ENCODE data around the gene MRPL51.

- TF ChIP-seq CEBPB (IDR thresholded peaks at IDR 0.05; ENCODE audit: low read depth, low read length) = no peak
- no peak for TF ChIP-seq ZNF274 (IDR thresholded peaks at IDR 0.05; ENCODE audit: borderline replicate concordance, extremely low read depth, low read length)
- no peak for TF ChIP-seq POLR2AphosphoS5 (IDR thresholded peaks at IDR 0.05; ENCODE audit: low read depth, low read length)
- TF ChIP-seq, protein P1, sequence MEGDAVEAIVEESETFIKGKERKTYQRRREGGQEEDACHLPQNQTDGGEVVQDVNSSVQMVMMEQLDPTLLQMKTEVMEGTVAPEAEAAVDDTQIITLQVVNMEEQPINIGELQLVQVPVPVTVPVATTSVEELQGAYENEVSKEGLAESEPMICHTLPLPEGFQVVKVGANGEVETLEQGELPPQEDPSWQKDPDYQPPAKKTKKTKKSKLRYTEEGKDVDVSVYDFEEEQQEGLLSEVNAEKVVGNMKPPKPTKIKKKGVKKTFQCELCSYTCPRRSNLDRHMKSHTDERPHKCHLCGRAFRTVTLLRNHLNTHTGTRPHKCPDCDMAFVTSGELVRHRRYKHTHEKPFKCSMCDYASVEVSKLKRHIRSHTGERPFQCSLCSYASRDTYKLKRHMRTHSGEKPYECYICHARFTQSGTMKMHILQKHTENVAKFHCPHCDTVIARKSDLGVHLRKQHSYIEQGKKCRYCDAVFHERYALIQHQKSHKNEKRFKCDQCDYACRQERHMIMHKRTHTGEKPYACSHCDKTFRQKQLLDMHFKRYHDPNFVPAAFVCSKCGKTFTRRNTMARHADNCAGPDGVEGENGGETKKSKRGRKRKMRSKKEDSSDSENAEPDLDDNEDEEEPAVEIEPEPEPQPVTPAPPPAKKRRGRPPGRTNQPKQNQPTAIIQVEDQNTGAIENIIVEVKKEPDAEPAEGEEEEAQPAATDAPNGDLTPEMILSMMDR (IDR thresholded peaks at IDR 0.05; ENCODE audit: control extremely low read depth in 1 of 3, insufficient read depth in 1 of 3, low read depth in 1 of 3, low read length in 3 of 3) = no peak
- no peak for TF ChIP-seq SRF (IDR thresholded peaks at IDR 0.05; ENCODE audit: low read depth, low read length)
- TF ChIP-seq EZH2 (IDR thresholded peaks at IDR 0.05; ENCODE audit: low read depth, low read length, severe bottlenecking) = no peak
- TF ChIP-seq ATF3 (IDR thresholded peaks at IDR 0.05; ENCODE audit: insufficient read depth, low read depth, low read length) = no peak
- TF ChIP-seq YY1 (IDR thresholded peaks at IDR 0.05; ENCODE audit: low read depth, low read length) = no peak
- no peak for TF ChIP-seq POLR2A (IDR thresholded peaks at IDR 0.05; ENCODE audit: control extremely low read depth in 1 of 2, low read depth in 2 of 2, low read length in 2 of 2)
- TF ChIP-seq SP2 (IDR thresholded peaks at IDR 0.05; ENCODE audit: low read length) = no peak
- TF ChIP-seq, protein P2, sequence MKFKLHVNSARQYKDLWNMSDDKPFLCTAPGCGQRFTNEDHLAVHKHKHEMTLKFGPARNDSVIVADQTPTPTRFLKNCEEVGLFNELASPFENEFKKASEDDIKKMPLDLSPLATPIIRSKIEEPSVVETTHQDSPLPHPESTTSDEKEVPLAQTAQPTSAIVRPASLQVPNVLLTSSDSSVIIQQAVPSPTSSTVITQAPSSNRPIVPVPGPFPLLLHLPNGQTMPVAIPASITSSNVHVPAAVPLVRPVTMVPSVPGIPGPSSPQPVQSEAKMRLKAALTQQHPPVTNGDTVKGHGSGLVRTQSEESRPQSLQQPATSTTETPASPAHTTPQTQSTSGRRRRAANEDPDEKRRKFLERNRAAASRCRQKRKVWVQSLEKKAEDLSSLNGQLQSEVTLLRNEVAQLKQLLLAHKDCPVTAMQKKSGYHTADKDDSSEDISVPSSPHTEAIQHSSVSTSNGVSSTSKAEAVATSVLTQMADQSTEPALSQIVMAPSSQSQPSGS (IDR thresholded peaks at IDR 0.05; ENCODE audit: low read length) = no peak
- no peak for TF ChIP-seq RAD21 (IDR thresholded peaks at IDR 0.05 in 1 of 2, conservative IDR thresholded peaks at IDR 0.05 in 1 of 2; ENCODE audit: low read depth in 2 of 2, low read length in 2 of 2)
- no peak for TF ChIP-seq CBX8 (IDR thresholded peaks at IDR 0.05; ENCODE audit: borderline replicate concordance, low read depth, low read length)
Observed at GRCh38 chr12:6458281-6459003, 34.6 kb downstream of the MRPL51 start.

Data from H1 (cell line).